ENCODE measurements around the gene MYOG.

GRCh38 chr1:203098445-203098844, 12.6 kb upstream of the MYOG start:
- TF ChIP-seq, protein P1, sequence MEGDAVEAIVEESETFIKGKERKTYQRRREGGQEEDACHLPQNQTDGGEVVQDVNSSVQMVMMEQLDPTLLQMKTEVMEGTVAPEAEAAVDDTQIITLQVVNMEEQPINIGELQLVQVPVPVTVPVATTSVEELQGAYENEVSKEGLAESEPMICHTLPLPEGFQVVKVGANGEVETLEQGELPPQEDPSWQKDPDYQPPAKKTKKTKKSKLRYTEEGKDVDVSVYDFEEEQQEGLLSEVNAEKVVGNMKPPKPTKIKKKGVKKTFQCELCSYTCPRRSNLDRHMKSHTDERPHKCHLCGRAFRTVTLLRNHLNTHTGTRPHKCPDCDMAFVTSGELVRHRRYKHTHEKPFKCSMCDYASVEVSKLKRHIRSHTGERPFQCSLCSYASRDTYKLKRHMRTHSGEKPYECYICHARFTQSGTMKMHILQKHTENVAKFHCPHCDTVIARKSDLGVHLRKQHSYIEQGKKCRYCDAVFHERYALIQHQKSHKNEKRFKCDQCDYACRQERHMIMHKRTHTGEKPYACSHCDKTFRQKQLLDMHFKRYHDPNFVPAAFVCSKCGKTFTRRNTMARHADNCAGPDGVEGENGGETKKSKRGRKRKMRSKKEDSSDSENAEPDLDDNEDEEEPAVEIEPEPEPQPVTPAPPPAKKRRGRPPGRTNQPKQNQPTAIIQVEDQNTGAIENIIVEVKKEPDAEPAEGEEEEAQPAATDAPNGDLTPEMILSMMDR (optimal IDR thresholded peaks at IDR 0.05 in 1 of 3, IDR thresholded peaks at IDR 0.05 in 1 of 3, conservative IDR thresholded peaks at IDR 0.05 in 1 of 3; ENCODE audit: extremely low read depth in 1 of 3, insufficient read depth in 2 of 3, low read length in 3 of 3): no peak
- TF ChIP-seq EZH2 (IDR thresholded peaks at IDR 0.05; ENCODE audit: low read length): no peak
